Right ventricle myocardium superior (tissue), 1 donor: ENCODE measurements around the gene SLC1A2. TPM values are rescaled to one million over a fixed set of nuclear protein-coding genes. Genes with fewer than 3 reads are reported as not detected.

Experiments used
- ATAC-seq: fragments of 200-7000 bp; cut with Tn5 transposase; one replicate; pipeline ENCODE4 v1.9.1; 2020; ENCODE audit warnings: mild to moderate bottlenecking; ENCODE audit not compliant: poor library complexity
- DNase-seq: peaks from one replicate; pipeline ENCODE4 v3.0.0-alpha.2; 2020
- intact Hi-C: fragments of 100-400 bp; cut with DNase I; formaldehyde crosslinking; loops from one replicate; pipeline ENCODE4 v1.11.2; 2022
- long read RNA-seq: library from polyadenylated mRNA; unstranded; transcript quantifications from one replicate; pipeline ENCODE4 v2.0.0, GENCODE V29; 2021
- total RNA-seq: library from RNA; stranded (reverse); fragmentation: NEBNext Ultra II Directional; extraction: Animal tissue kit (Norgen Biotek cat#: 25700); gene quantifications from one replicate; pipeline ENCODE4 v1.2.1, GENCODE V29; 2021
- donor health status: DM: no; HTN: yes; CAD: no; lungs with severe emphysema.

The SLC1A2 gene
- 2.0 TPM for total RNA-seq
- long read RNA-seq, partial matches to known transcripts: 1 of 2 reads
- long read RNA-seq, other reads (novel, unspliced or antisense): 1 of 2 reads

GRCh38 chr11:35419184-35419829 lies at the start of gene SLC1A2:
SLC1A2 (minus strand) TSS chr11:35419558; CDS start chr11:35418966, 592 bp downstream.
- no peak for DNase-seq
- peak; percentile 68 for ATAC-seq
- intact Hi-C loops: no loop called here

GRCh38 chr11:35466058-35466457 lies 46.7 kb upstream of the SLC1A2 start:
- ATAC-seq (no peak), DNase-seq (no peak)
- intact Hi-C loops: no loop called here

DNA sequence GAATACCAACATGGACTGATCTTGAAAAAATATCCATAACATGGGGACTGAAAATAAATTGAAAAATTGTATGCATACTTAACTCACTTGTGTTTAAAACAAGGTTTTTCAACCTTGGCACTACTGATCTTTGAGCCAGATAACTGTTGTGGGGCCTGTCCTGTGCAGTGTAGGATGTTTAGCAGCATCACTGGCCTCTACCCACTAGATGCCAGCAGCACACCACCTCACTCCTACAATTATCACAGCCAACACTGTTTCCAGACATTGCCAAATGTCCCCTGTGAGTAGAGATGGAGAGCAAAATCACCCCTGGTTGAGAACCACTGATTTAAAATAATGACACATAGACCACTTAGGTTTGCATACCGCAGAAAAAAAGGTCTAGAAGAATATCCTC lies 45.0 kb upstream of the SLC1A2 start:
- no peak for ATAC-seq
- intact Hi-C loops: no loop called here
- no peak for DNase-seq

- intact Hi-C loops: no loop called here
- DNase-seq (no peak), ATAC-seq (no peak)
These were observed 44.0 kb upstream of the SLC1A2 start for GRCh38 chr11:35463331-35463751.

DNA sequence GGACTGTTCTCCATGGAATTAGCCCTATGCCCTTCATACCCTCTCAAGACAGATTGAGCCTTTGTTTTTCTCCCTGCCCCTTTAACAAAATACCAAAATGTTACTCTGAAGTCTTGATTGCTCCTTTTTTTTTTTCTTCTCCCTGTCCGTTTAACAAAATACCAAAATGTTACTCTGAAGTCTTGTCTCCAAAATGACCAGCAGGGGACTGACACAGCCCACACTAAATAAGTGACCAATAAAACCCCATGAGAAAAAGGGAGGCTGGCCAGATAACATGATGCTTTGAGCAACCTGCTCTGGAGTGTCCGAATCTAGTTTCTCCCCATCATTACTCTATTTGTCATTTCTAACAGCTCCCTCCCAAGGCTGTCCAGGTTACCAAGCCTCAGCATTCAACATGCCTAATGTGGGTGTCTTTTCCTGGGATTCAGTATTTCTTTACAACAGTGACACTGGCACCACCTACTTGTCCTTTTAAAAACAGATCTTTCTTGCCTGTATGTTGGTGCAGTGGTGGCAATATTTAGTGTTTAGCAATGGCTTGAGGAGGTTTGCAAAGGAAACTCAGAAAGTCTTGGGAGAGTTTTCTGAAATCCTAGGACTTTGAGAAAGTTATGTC lies 42.7 kb upstream of the SLC1A2 start:
- intact Hi-C loops: no loop called here
- DNase-seq (no peak), ATAC-seq (no peak)

DNA sequence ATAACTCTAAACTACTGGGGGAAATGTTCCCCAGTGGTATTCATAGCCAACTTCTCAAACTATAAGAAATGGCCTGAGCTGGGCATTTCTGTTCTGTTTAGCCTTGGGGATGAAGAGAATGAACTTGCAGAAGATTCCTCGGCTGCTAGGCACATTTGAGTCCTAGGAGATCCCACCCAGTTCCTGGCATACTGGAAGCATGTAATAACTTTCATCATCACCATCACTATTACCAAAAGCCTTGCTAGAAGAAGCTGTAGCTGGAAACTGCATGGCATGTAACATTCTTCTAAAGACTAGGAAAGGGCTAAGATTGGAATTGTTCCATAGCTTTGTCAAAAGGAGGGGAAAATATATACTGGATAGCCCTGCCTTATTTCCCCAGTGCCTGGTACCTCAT lies 40.1 kb upstream of the SLC1A2 start:
- no peak for ATAC-seq
- intact Hi-C loops: no loop called here
- DNase-seq: no peak

- ATAC-seq (no peak), DNase-seq (no peak)
- intact Hi-C loops: no loop called here
These were observed 39.5 kb upstream of the SLC1A2 start for GRCh38 chr11:35458846-35459245.

- ATAC-seq: no peak
- DNase-seq: no peak
- intact Hi-C loops: no loop called here
These were observed 35.0 kb upstream of the SLC1A2 start for GRCh38 chr11:35454362-35454761.

DNA sequence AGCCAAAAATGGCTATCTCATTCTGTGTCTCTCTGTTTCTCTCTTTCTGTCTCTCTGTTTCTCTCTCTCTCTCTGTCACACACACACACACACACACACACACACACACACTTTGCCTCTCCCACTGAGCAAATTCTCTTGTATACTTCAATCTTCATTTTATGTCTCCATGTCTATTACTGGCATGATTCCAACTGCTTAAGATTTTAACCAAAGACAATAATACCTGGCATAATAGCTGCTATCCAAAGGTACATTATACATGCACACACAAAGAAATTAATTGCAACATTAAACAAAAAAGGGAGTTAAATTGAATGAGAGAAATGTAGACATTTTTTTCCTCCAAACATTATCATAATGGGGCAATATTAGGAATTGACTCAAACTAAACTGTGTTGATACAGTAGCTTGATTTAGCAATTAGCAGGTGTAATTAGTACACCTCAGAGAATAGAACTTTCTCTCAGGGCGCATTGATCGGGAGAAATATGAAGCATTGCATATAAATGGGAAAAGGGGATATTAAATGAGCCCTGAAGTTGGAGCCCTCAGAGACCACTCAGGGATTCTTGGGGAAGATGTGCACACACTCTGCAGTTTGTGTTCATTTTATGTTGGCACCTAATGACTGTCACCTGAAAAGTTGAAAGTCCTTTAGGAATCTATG lies 17.4 kb upstream of the SLC1A2 start:
- DNase-seq: no peak
- no peak for ATAC-seq
- intact Hi-C loops: no loop called here

GRCh38 chr11:35433588-35433987 lies 14.2 kb upstream of the SLC1A2 start:
- ATAC-seq (no peak), DNase-seq (no peak)
- intact Hi-C loops: no loop called here

DNA sequence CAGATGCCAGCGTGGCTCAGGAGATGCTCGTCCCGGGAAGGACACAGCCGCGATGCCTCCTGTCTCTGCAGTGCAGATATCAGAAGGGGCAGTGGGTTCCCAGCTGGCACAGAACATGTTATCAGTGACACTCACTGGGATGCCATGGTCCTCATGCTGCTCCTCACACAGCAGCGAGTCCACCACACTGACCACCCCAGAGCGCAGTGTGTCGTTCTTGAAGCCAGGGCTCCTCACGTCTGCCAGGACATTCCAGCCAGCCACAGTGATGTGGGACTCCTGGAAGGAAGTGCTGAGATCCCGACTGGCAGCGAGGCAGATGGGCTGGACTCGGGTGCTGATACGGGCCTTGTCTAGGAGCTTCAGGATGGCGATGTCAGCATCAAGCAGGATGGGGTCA lies 13.1 kb upstream of the SLC1A2 start:
- DNase-seq (no peak), ATAC-seq (no peak)
- intact Hi-C loops: no loop called here

DNA sequence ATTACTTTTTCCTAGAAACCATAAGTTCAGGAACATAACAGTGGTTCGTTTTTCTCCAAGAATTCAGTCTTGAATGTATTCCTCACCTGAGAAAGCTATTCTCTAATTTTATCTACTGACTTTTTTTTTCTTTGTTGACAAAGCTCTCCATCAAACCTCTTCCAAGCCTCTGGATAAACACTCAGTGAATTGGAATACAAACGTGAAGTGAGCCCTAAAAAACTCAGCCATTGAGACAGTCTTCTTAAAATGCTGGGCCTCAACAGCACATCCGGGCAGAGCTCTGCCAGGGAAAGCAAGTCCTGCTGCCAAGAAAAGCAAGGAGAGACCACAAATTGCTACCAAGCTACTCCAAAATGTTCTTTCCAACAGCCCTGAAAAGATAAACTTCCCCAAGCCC lies 7.7 kb upstream of the SLC1A2 start:
- DNase-seq (peak; percentile 46), ATAC-seq (peak; percentile 73)

DNA sequence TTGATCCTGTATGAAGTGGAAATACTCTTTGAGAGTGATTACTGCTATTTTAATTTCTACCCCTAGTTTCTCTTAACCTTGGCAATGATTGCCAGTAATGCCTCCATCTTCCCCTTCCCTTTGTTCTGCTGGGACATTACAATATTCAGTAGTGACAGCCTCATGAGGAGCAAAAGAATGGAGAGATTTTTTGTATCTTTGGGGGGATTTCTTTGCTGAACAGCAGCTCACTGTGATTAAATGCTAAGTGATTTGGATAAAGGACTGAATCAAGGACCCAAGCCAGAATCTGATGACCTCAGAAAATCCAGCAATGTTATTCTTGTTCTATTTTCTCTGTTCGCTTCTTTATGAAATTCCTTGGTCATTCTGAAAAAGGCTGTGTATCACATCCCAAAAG lies 7.0 kb upstream of the SLC1A2 start:
- intact Hi-C loops: no loop called here
- DNase-seq: no peak

More for the DNA sequence above, 7.7 kb upstream of the SLC1A2 start:
- intact Hi-C loops: no loop called here

GRCh38 chr11:35425603-35426212 lies 6.3 kb upstream of the SLC1A2 start:
- intact Hi-C loops: no loop called here
- ATAC-seq: no peak

More for the DNA sequence above, 7.0 kb upstream of the SLC1A2 start:
- no peak for ATAC-seq

DNA sequence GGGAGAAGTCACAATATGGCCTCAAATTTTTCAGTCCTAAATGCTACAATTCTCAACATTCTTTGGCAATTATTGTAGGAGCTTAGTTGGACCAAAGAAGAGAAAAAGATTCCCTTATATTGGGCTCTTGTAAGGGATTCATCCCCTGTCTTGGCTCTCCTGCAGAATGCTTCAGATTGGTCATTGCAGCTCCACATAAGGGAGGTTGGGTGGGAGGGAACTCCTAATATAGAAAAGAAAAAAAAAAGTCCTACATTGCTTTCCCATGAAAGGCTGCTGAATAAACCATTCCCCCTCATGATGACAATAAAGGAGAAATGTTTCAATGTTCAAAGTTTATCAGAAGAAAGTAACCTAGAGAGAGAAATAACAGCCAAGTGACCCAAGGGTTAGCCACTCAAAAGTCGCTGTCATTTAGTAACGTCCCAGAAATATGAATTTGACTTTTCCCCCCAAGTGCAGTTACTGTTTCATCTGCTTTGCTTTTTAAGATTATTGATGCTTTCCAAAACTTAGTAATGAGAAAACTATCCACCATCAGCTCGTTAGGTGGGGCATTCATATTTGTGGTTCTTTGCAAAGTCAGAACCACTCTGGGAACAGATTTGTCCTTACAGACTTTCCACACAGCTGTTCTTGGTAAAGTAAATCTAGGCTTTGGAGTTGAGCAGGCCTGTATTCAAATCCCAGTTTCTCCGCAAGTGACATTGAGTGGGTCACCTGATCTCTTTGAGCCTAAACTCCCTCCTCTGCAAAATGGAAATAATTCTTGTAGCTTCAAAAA lies 5.0 kb upstream of the SLC1A2 start:
- intact Hi-C loops: no loop called here
- DNase-seq (no peak), ATAC-seq (no peak)

More at GRCh38 chr11:35425603-35426212, 6.3 kb upstream of the SLC1A2 start:
- DNase-seq: no peak

DNA sequence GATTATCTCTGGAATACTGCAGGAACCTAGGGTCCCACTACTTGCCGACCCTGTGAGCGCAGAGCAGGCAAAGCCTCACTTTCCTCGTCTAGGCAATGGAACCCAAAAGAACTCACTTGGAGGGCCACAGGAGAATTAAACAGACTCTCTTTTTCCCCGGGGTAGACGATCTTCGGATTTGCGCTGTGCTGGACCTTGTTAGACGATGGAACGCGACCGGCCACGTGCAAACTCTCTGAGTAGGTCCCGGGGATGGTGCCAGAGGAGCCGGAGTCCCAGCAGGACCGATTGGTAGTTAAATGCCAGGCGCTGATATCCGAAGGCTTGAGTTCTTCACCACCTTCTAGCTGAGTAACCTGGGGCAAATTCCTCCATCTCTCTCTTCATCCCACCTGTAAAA lies 1.0 kb upstream of the SLC1A2 start:
- ATAC-seq (no peak), DNase-seq (no peak)
- intact Hi-C loops: no loop called here

DNA sequence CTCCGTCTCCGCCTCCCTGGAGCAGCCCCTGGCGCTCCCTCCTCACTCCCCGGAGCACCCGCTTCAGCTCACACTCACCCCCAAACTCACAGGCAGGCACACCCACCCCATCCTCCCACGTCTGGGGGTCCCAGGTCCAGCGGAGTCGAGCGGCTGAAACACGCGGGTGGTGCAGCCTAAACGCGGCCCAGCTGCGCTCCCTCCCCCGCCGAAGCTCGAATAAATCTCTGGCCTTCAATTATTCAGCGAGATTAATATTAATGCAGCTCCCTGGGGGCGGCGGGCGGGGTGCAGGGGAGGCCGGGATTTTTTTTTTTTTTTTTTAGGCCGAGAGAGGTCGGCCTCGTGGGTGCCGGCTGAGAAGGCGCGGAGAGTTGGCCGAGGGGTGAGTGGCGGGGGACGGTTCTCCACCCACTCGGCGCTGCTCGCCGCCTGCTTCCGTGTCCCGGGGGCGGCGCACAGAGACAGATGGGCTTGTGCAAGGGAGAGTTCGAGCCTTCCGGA lies 524 bp upstream of the SLC1A2 start:
- intact Hi-C loops: no loop called here
- ATAC-seq (peak; percentile 56), DNase-seq (peak; percentile 48)

- DNase-seq: no peak
- peak; percentile 38 for ATAC-seq
- intact Hi-C loops: no loop called here
These were observed 825 bp downstream of the SLC1A2 start for GRCh38 chr11:35418282-35419183.
